ENCODE measurements around the gene NHLRC3. TPM values are rescaled to one million over a fixed set of nuclear protein-coding genes. Genes with fewer than 3 reads are reported as not detected.

Gene NHLRC3
- total and polyA plus RNA-seq, 4 donors: 9.0 to 60.3 (median 18.1) TPM

DNA sequence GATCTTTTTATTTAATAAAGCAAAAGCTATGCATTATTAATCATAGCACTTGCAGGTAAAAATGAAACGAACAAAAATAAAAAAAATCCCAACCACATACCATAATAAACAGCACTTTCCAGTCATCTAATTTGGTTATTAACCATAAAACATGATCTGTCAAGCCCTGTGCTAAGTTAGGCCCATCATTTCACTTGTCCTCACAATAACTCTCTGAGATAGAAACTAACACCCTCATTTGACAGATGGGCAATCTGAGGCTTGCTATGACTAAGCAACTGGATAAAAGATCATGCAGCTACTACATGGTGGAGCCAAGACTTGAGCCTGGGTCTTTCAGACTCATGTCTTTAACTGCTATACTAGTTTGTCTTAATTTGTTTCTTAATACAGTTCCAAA is 22.2 kb upstream of the NHLRC3 start:
- DNase-seq: no peak
- H3K36me3 ChIP-seq (ENCODE audit: control insufficient read depth in 4 of 4, insufficient read depth in 4 of 4, low read length in 4 of 4): peaks cover 29 to 40% (median 37%) of the 10 kb centered on the region in 4 donors

DNA sequence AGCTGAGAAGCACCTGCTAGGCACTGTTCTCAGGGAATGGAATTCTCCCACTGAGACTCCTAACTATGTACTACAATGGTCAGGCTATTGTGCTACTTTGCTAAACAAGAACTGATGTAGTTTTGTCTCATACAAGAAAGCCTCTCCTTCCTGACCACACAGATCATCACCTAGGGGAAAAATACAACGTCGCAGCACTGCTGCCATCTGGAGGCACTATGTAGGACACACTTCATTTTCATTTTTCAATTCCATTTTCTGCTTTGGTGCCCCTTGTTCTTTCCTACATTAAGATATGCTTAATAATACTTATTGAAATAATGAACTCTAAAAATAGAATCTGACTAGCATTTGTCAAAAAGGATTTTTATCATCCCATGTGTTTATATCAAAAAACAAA is 21.5 kb upstream of the NHLRC3 start:
- 14 to 22% methylated on average over 2 of the region's 2 CpGs for WGBS, 2 donors
- Histone ChIP-seq H3K27me3 (ENCODE audit: control insufficient read depth in 3 of 3, insufficient read depth in 3 of 3, low read length in 2 of 3) (no peaks in the 10 kb centered on the region), H3K9me3 (ENCODE audit: control insufficient read depth in 4 of 4, insufficient read depth in 3 of 4, low read length in 3 of 4) (no peaks in the 10 kb centered on the region), H3K9ac (ENCODE audit: insufficient read depth in 1 of 2, low read length in 2 of 2) (no peak overlapping the region), H3K4me3 (no peak overlapping the region), H3K4me1 (ENCODE audit: control insufficient read depth in 5 of 5, insufficient read depth in 5 of 5, low read length in 5 of 5) (no peaks in the 10 kb centered on the region), H3K27ac (ENCODE audit: low read depth in 1 of 2, low read length in 1 of 2) (no peak overlapping the region), H3K36me3 (ENCODE audit: control insufficient read depth in 4 of 4, insufficient read depth in 4 of 4, low read length in 4 of 4) (peaks cover 27 to 39% (median 35%) of the 10 kb centered on the region in 4 donors)
- DNase-seq (peak in 1 of 3 donors; percentile 23), ATAC-seq (ENCODE audit: insufficient read depth, low FRiP score) (no peak)
- TF ChIP-seq, protein P1, sequence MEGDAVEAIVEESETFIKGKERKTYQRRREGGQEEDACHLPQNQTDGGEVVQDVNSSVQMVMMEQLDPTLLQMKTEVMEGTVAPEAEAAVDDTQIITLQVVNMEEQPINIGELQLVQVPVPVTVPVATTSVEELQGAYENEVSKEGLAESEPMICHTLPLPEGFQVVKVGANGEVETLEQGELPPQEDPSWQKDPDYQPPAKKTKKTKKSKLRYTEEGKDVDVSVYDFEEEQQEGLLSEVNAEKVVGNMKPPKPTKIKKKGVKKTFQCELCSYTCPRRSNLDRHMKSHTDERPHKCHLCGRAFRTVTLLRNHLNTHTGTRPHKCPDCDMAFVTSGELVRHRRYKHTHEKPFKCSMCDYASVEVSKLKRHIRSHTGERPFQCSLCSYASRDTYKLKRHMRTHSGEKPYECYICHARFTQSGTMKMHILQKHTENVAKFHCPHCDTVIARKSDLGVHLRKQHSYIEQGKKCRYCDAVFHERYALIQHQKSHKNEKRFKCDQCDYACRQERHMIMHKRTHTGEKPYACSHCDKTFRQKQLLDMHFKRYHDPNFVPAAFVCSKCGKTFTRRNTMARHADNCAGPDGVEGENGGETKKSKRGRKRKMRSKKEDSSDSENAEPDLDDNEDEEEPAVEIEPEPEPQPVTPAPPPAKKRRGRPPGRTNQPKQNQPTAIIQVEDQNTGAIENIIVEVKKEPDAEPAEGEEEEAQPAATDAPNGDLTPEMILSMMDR (IDR thresholded peaks at IDR 0.05; ENCODE audit: control extremely low read depth, extremely low read depth): no peak

More for the DNA sequence above, 22.2 kb upstream of the NHLRC3 start:
- no peaks in the 10 kb centered on the region for H3K9me3 ChIP-seq (ENCODE audit: control insufficient read depth in 4 of 4, insufficient read depth in 3 of 4, low read length in 3 of 4)
- H3K4me1 ChIP-seq (ENCODE audit: control insufficient read depth in 5 of 5, insufficient read depth in 5 of 5, low read length in 5 of 5): no peaks in the 10 kb centered on the region
- no peak for ATAC-seq (ENCODE audit: insufficient read depth, low FRiP score)
- no peak overlapping the region for H3K9ac ChIP-seq (ENCODE audit: insufficient read depth in 1 of 2, low read length in 2 of 2)
- 84 to 89% methylated on average over 1 of the region's 1 CpG for WGBS, 2 donors
- no peak overlapping the region for H3K27ac ChIP-seq (ENCODE audit: low read depth in 1 of 2, low read length in 1 of 2)
- H3K27me3 ChIP-seq (ENCODE audit: control insufficient read depth in 3 of 3, insufficient read depth in 3 of 3, low read length in 2 of 3): no peaks in the 10 kb centered on the region
- no peak overlapping the region for H3K4me3 ChIP-seq
- TF ChIP-seq, protein P1 (IDR thresholded peaks at IDR 0.05; ENCODE audit: control extremely low read depth, extremely low read depth): no peak

DNA sequence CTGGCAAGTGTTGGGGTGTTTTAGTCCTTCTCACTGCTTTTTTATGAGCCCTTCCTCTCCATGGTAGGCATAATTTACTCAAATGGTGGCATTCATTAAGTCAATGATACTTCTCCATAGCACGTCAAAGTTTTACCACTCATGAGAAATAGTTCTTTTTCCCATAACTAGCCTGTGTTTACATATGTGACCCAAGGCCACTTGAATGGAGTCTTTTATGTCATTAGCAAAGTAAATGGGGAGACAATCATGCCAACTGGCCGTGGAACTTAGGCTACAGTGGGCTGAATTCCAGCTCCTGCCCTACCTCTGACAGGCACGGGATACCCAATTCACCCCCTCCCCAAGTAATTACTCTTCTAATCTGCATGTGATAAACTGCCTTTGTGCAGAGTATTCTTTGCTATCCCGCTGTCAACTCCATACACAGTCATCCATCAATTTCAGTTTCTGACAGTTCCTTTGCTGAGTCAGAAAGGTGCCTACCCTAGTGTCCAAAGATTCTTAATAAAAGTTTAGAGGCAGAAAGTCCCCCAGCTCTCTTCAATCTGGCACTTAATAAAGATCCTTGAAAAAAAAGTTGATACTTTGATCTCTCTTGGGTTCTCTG is 17.3 kb upstream of the NHLRC3 start:
- TF ChIP-seq, protein P1 (IDR thresholded peaks at IDR 0.05; ENCODE audit: control extremely low read depth, extremely low read depth): no peak
- DNase-seq (peak in 2 of 3 donors; percentile 6 to 15), ATAC-seq (ENCODE audit: insufficient read depth, low FRiP score) (no peak)
- Histone ChIP-seq H3K36me3 (ENCODE audit: control insufficient read depth in 4 of 4, insufficient read depth in 4 of 4, low read length in 4 of 4) (peaks cover 15 to 41% (median 33%) of the 10 kb centered on the region in 4 donors), H3K27me3 (ENCODE audit: control insufficient read depth in 3 of 3, insufficient read depth in 3 of 3, low read length in 2 of 3) (no peaks in the 10 kb centered on the region), H3K4me1 (ENCODE audit: control insufficient read depth in 5 of 5, insufficient read depth in 5 of 5, low read length in 5 of 5) (peaks cover 0 to 7% (median 0%) of the 10 kb centered on the region in 5 donors), H3K9me3 (ENCODE audit: control insufficient read depth in 4 of 4, insufficient read depth in 3 of 4, low read length in 3 of 4) (no peaks in the 10 kb centered on the region), H3K27ac (ENCODE audit: low read depth in 1 of 2, low read length in 1 of 2) (no peak overlapping the region), H3K4me3 (no peak overlapping the region), H3K9ac (ENCODE audit: insufficient read depth in 1 of 2, low read length in 2 of 2) (no peak overlapping the region)
- WGBS, 2 donors: 74 to 92% methylated on average over 4 of the region's 4 CpGs

DNA sequence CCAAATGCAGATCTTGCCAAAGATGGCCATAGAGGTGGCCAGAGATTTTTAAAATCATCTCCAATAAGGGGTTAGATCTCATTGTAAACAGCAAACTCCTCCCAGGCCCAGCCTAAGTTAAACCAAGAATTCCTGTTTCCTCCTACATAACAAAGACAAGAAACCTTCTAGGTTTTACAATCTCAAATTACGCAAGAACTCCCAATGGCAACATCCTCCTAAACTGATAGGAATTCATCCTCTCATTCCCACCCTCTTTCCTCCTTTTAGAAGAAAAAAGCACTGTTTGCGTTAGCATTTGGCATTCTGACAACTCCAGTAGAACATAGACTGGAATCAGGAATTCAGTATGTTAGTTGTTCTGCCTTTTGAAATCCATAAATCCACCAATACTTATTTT is 14.9 kb upstream of the NHLRC3 start:
- Histone ChIP-seq H3K9ac (ENCODE audit: insufficient read depth in 1 of 2, low read length in 2 of 2) (no peak overlapping the region), H3K4me1 (ENCODE audit: control insufficient read depth in 5 of 5, insufficient read depth in 5 of 5, low read length in 5 of 5) (peaks cover 0 to 7% (median 0%) of the 10 kb centered on the region in 5 donors), H3K27me3 (ENCODE audit: control insufficient read depth in 3 of 3, insufficient read depth in 3 of 3, low read length in 2 of 3) (no peaks in the 10 kb centered on the region), H3K27ac (ENCODE audit: low read depth in 1 of 2, low read length in 1 of 2) (no peak overlapping the region), H3K4me3 (no peak overlapping the region), H3K36me3 (ENCODE audit: control insufficient read depth in 4 of 4, insufficient read depth in 4 of 4, low read length in 4 of 4) (peaks cover 9 to 34% (median 29%) of the 10 kb centered on the region in 4 donors), H3K9me3 (ENCODE audit: control insufficient read depth in 4 of 4, insufficient read depth in 3 of 4, low read length in 3 of 4) (no peaks in the 10 kb centered on the region)
- TF ChIP-seq, protein P1 (IDR thresholded peaks at IDR 0.05; ENCODE audit: control extremely low read depth, extremely low read depth): no peak
- DNase-seq (no peak), ATAC-seq (ENCODE audit: insufficient read depth, low FRiP score) (no peak)
- WGBS, 2 donors: 58 to 68% methylated on average over 2 of the region's 2 CpGs

All from lung (tissue), 12 donors.